Naive thymus-derived CD4-positive, alpha-beta T cell (primary cell): Measurements from ENCODE around the gene DACT2. TPM values are rescaled to one million over a fixed set of nuclear protein-coding genes. Genes with fewer than 3 reads are reported as not detected.
A peak's percentile ranks its signal among the peaks of the same experiment; 100 is the strongest.
"Not testable (repeated sequence)": the region's sequence is repeated elsewhere in the genome, so short reads cannot be mapped to it uniquely, and the experiment has no call there.

Source experiments
- ATAC-seq: fragments of 150-1000 bp; cut with Tn5 transposase; 2 replicates; pipeline ENCODE4 v1.10.0; 2021; ENCODE audit warnings: mild to moderate bottlenecking, moderate library complexity
- CTCF ChIA-PET: fragments of 350-600 bp; sonication (Branson Sonifier 250); formaldehyde crosslinking; loops from one replicate; lab custom pipeline; 2021; ENCODE audit warnings: antibody characterized with exemption; lab: Charles Lee
- POLR2A ChIA-PET: fragments of 350-600 bp; sonication (Branson Sonifier 250); formaldehyde crosslinking; loops from one replicate; lab custom pipeline; 2021; ENCODE audit warnings: antibody characterized with exemption, inconsistent platforms; lab: Charles Lee
- DNase-seq, 9 donors: peaks; one replicate each; pipeline versions ENCODE4 v3.0.0 to v3.0.0-alpha.2; 2020 to 2022; ENCODE audit warnings: mixed read lengths in 1 of 9
- H3K27ac ChIP-seq: one replicate; pipeline ENCODE4 v1.7.0; 2013; ENCODE audit warnings: mild to moderate bottlenecking, low read depth, low read length, moderate library complexity
- H3K27me3 ChIP-seq, 2 donors: one replicate each; pipeline ENCODE4 v1.7.0; 2013; ENCODE audit warnings: low read length in 2 of 2, mild to moderate bottlenecking in 2 of 2, moderate library complexity in 2 of 2; ENCODE audit not compliant: control insufficient read depth in 2 of 2, insufficient read depth in 2 of 2
- H3K36me3 ChIP-seq, 3 experiments: 1 replicate in 2 of 3; 2 replicates in 1 of 3; pipeline ENCODE4 v1.7.0; 2013; ENCODE audit warnings: low read length in 3 of 3, mild to moderate bottlenecking in 3 of 3, moderate library complexity in 1 of 3; ENCODE audit not compliant: insufficient read depth in 3 of 3, control insufficient read depth in 2 of 3
- H3K4me1 ChIP-seq, 2 donors: one replicate each; pipeline ENCODE4 v1.7.0; 2013; ENCODE audit warnings: low read length in 2 of 2, mild to moderate bottlenecking in 2 of 2, moderate library complexity in 1 of 2; ENCODE audit not compliant: control insufficient read depth in 2 of 2, insufficient read depth in 2 of 2
- H3K4me3 ChIP-seq: 2 replicates; pipeline ENCODE4 v1.7.0; 2013; ENCODE audit warnings: mild to moderate bottlenecking, low read length
- H3K9me3 ChIP-seq, 3 experiments: 1 replicate in 2 of 3; 2 replicates in 1 of 3; pipeline ENCODE4 v1.7.0; 2013; ENCODE audit warnings: low read length in 3 of 3; ENCODE audit not compliant: control insufficient read depth in 2 of 3
- H3K27ac Mint-ChIP-seq, 9 donors: one replicate each; pipeline ENCODE4 v1.8.0; 2020 to 2022; ENCODE audit warnings: mixed read lengths in 9 of 9, mild to moderate bottlenecking in 8 of 9, moderate library complexity in 5 of 9, inconsistent platforms in 2 of 9
- H3K27me3 Mint-ChIP-seq, 5 donors: one replicate each; pipeline ENCODE4 v1.8.0; 2021 to 2022; ENCODE audit warnings: mixed read lengths in 5 of 5, mild to moderate bottlenecking in 1 of 5
- H3K36me3 Mint-ChIP-seq, 5 donors: one replicate each; pipeline ENCODE4 v1.8.0; 2020 to 2022; ENCODE audit warnings: mixed read lengths in 5 of 5, mild to moderate bottlenecking in 3 of 5, inconsistent platforms in 1 of 5
- H3K4me1 Mint-ChIP-seq, 7 donors: one replicate each; pipeline ENCODE4 v1.8.0; 2020 to 2022; ENCODE audit warnings: mixed read lengths in 7 of 7, mild to moderate bottlenecking in 3 of 7, inconsistent platforms in 1 of 7
- H3K4me3 Mint-ChIP-seq, 10 donors: one replicate each; pipeline ENCODE4 v1.8.0; 2020 to 2022; ENCODE audit warnings: mild to moderate bottlenecking in 10 of 10, mixed read lengths in 10 of 10, moderate library complexity in 6 of 10, inconsistent platforms in 2 of 10
- H3K9me3 Mint-ChIP-seq, 11 donors: one replicate each; pipeline ENCODE4 v1.8.0; 2020 to 2022; ENCODE audit warnings: mixed read lengths in 11 of 11, mild to moderate bottlenecking in 4 of 11, inconsistent platforms in 1 of 11, moderate library complexity in 1 of 11
- intact Hi-C, 2 donors: fragments of 100-400 bp; cut with micrococcal nuclease; formaldehyde crosslinking; loops; one replicate each; pipeline ENCODE4 v1.15.1; 2023
- polyA plus RNA-seq, 2 donors: library from polyadenylated mRNA; unstranded; fragments of 300-500 nt; fragmentation: Illumina TruSeq; gene quantifications; one replicate each; pipeline ENCODE4 v1.2.3, GENCODE V29; 2021
- total RNA-seq, 6 experiments: library from RNA in 5 of 6; stranded (reverse) in 5 of 6; gene quantifications; 1 replicate in 5 of 6; 2 replicates in 1 of 6; pipeline ENCODE4 v1.2.3 and lab custom pipeline; 2021 to 2026

DACT2 gene
- total and polyA plus RNA-seq, 7 experiments from 2014 or later: 0.65 TPM; not detected in 6

DNA sequence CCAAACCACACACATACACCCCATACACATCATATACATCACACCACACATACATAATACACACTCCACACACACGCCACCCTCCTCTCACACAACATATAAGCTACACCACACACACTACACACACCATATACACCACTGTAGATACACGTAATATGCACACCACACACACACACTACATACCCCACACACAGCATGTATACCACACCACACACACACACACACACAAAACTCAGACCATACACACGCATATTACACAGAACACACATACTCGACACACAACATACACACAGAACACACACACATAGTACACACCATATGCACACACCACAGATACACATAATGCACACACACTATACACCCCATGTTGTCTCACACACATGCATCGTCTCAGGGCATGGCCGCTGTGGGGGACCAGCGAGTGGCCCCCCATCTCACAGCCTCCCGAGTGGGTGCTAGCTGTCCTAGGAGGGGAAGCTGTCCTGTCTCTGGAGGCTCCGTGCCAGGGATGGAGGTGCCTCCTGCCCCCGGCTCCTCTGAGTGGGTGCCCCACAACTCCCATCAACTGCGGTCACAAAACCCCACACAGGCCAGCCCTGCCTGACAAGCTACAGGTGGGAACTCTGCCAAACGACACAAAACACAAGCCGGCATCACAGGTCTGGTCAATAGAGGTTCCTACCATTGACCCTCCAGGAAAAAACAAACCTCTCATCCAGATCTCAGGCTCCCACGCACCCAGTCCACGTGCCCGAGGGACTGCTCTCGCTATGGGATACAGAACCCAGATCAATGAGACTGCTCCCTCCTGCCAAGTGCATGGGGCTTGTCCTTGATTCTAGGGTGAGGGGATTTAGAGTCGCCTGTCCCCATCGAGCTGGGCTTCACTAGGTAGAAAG is 49.1 kb downstream of the DACT2 start:
- Mint-ChIP-seq H3K4me3 (no peak overlapping the region), H3K36me3 (no peaks in the 10 kb centered on the region), H3K27ac (no peak overlapping the region), H3K9me3 (peaks cover 0 to 4% (median 0%) of the 10 kb centered on the region in 11 donors), H3K27me3 (peaks cover 6 to 39% (median 16%) of the 10 kb centered on the region in 5 donors), H3K4me1 (no peaks in the 10 kb centered on the region)
- Histone ChIP-seq H3K36me3 (no peaks in the 10 kb centered on the region), H3K27ac (no peak overlapping the region), H3K27me3 (no peaks in the 10 kb centered on the region), H3K9me3 (no peaks in the 10 kb centered on the region), H3K4me3 (no peak overlapping the region), H3K4me1 (no peaks in the 10 kb centered on the region)
- DNase-seq: no peak
- POLR2A ChIA-PET: no interaction called here
- CTCF ChIA-PET: no interaction called here
- intact Hi-C loops: no loop called here
- peak; percentile 25 for ATAC-seq

DNA sequence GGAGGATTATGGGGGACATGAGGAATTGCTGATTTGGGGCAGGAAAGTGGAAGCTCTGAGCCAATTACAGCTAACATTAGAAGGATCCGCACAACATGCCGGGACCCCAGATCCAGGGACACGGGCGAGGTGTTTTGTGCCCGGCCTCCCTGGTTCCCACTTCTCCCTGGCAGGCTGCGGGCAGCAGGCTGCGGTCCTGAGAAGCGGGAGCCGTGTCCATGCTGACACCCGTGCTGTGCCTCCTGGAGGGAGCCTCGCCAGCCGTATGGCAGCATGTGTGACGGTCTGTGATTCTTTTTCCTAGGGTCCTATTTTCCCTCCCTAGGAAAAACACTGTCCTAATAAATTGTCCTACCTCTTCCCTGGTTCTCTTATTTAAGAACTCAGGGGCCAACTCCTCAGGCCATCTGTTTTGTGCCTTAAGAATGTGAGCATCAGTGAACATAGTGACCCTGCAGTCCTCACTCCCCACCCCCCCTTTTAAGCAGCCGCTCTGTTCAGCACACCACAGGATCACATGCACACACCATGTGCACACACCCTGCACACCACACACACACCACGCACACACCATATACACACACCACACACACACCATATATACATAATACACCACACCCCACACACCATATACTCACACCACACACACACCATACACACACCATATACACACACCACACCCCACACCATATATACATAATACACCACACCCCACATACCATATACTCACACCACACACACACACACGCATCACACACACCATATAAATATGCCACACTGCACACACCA is 49.9 kb downstream of the DACT2 start:
- H3K9me3 ChIP-seq: no peaks in the 10 kb centered on the region
- H3K4me1 ChIP-seq: no peaks in the 10 kb centered on the region
- peaks cover 5 to 32% (median 11%) of the 10 kb centered on the region in 5 donors for H3K27me3 Mint-ChIP-seq
- no peak for DNase-seq
- no peak overlapping the region for H3K4me3 ChIP-seq
- no peaks in the 10 kb centered on the region for H3K36me3 Mint-ChIP-seq
- intact Hi-C loops: no loop called here
- H3K27me3 ChIP-seq: no peaks in the 10 kb centered on the region
- no peak overlapping the region for H3K27ac ChIP-seq
- H3K36me3 ChIP-seq: no peaks in the 10 kb centered on the region
- no peaks in the 10 kb centered on the region for H3K4me1 Mint-ChIP-seq
- H3K27ac Mint-ChIP-seq: no peak overlapping the region
- H3K4me3 Mint-ChIP-seq: no peak overlapping the region
- H3K9me3 Mint-ChIP-seq: peaks cover 0 to 4% (median 0%) of the 10 kb centered on the region in 11 donors
- ChIA-PET CTCF (no interaction called here), POLR2A (interaction anchor here (0.7 kb wide), 1 partner anchor 1032 kb away, joined by 5 read pairs; no protein-coding TSS in a partner anchor)
- ATAC-seq: no peak

DNA sequence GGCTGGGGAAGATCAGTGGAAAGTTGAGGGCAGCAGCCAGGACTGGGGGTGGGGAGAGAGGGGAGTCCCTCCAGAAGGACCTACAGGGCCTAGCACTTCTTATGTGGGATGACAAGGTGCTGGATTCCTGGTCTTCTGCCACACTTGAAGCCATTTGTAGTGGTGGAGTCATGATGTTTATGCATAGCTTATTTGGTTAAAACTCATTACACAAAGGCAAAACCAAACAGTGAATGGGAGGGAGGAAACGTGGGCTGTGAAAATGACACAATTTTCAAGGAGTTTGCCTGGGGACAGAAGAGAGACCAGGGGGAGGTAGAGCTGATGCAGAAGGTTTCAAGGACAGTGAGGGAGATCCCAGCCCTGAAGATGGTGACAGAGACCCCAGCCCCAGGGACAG is 50.8 kb downstream of the DACT2 start:
- no peaks in the 10 kb centered on the region for H3K36me3 ChIP-seq
- DNase-seq (no peak), ATAC-seq (no peak)
- intact Hi-C loops: no loop called here
- ChIA-PET CTCF (no interaction called here), POLR2A (no interaction called here)
- Mint-ChIP-seq H3K36me3 (no peaks in the 10 kb centered on the region), H3K4me3 (no peak overlapping the region), H3K4me1 (no peaks in the 10 kb centered on the region), H3K27ac (no peak overlapping the region), H3K27me3 (peaks cover 0 to 32% (median 9%) of the 10 kb centered on the region in 5 donors), H3K9me3 (peaks cover 0 to 4% (median 0%) of the 10 kb centered on the region in 11 donors)
- H3K4me3 ChIP-seq: no peak overlapping the region
- H3K4me1 ChIP-seq: no peaks in the 10 kb centered on the region
- H3K9me3 ChIP-seq: no peaks in the 10 kb centered on the region
- no peaks in the 10 kb centered on the region for H3K27me3 ChIP-seq
- no peak overlapping the region for H3K27ac ChIP-seq

DNA sequence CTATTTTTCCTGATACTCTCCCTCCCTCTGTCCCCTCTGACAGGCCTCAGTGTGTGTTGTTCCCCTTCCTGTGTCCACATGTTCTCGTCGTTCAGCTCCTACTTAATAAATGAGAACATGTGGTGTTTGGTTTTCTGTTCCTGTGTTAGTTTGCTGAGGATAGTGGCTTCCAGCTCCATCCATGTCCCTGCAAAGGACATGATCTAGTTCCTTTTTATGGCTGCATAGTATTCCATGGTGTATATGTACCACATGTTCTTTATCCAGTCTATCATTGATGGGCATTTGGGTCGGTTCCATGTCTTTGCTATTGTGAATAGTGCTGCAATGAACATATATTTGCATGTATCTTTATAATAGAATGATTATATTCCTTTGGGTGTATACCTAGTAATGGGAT is 51.8 kb downstream of the DACT2 start:
- ATAC-seq, H3K27ac Mint-ChIP-seq, intact Hi-C loops, CTCF ChIA-PET, POLR2A ChIA-PET, DNase-seq, H3K9me3 ChIP-seq, H3K9me3 Mint-ChIP-seq, H3K27me3 ChIP-seq, H3K4me1 ChIP-seq, H3K36me3 Mint-ChIP-seq, H3K36me3 ChIP-seq, H3K4me1 Mint-ChIP-seq, H3K4me3 Mint-ChIP-seq, H3K27ac ChIP-seq, H3K4me3 ChIP-seq: not testable (repeated sequence)
- peaks cover 0 to 24% (median 6%) of the 10 kb centered on the region in 5 donors for H3K27me3 Mint-ChIP-seq

DNA sequence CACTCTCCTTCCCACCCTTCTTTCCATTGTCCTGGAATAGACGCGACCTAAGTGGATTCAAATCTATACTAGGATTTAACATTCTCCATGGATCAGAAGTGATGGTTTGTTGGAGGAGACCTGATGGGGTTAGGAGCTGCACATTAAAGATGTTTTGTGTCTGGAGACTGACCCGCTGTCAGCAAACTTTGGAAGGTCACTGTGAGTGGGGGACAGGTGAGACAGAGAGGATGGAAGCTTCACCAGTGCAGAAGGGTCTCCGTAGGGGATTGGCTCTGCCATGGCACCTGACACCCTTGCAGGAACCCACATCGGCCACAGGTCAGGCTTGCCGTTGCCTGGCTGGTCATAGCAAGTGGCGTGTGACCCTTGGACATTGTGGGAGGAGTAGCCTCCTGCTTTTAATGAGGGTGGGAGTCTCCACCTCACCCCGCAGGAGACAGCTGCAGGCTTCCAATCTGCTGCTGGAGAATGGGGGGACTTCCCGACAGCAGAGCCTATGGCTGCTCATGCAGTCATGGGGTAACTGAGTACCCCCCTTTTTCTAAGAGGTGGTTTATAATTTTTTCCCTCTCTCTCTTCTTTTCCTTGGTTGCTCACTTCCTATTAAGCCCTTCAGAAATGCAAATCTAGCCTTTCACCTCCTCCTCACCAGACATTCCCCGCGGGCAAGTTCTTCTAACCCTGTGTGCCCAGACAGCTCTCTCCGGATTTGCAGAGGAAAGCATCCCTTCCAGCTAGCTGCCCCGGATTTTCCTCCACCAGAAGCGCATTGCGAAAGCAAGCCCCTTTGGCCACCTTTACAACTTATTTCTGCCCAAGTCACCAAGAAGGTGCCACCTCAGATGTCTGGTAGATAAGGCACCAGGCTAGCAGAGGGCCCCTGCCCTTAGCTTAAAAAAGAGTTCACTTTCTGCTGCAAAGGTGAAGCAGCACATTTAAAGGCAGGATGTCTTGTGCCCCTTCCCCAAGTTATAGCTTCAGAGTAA is 53.5 kb downstream of the DACT2 start:
- CTCF ChIA-PET: no interaction called here
- ATAC-seq (no peak), DNase-seq (no peak)
- no peak overlapping the region for H3K27ac Mint-ChIP-seq
- H3K9me3 Mint-ChIP-seq: peaks cover 0 to 4% (median 0%) of the 10 kb centered on the region in 11 donors
- peaks cover 0 to 16% (median 1%) of the 10 kb centered on the region in 5 donors for H3K27me3 Mint-ChIP-seq
- intact Hi-C loops: no loop called here
- no peaks in the 10 kb centered on the region for H3K4me1 Mint-ChIP-seq
- H3K4me3 Mint-ChIP-seq: no peak overlapping the region
- no peaks in the 10 kb centered on the region for H3K27me3 ChIP-seq
- no peak overlapping the region for H3K27ac ChIP-seq
- H3K36me3 ChIP-seq: no peaks in the 10 kb centered on the region
- POLR2A ChIA-PET: no interaction called here
- H3K9me3 ChIP-seq: no peaks in the 10 kb centered on the region
- H3K4me1 ChIP-seq: no peaks in the 10 kb centered on the region
- H3K4me3 ChIP-seq: no peak overlapping the region
- H3K36me3 Mint-ChIP-seq: no peaks in the 10 kb centered on the region

DNA sequence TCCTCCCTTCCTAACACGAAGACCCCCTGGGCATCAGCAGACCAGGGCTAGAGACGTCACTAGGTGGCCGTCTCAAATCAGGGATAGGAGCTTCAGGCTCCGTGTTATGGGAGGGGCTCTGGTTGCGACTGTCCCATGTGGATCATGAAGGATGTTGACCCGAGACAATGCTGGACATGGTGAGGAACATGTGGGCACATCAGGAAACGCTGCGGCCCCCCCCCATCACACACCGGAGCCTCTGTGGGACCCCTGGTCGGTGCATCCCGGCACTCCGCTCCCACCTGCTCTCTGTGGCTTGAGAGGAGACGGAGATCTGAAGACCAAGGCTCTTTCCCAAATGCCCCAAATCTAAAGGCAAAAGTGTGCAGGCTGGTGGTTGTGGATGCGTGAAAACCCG is 54.2 kb downstream of the DACT2 start:
- CTCF ChIA-PET: no interaction called here
- Mint-ChIP-seq H3K4me3 (no peak overlapping the region), H3K36me3 (no peaks in the 10 kb centered on the region), H3K4me1 (no peaks in the 10 kb centered on the region), H3K27me3 (peaks cover 0 to 16% (median 6%) of the 10 kb centered on the region in 5 donors), H3K27ac (no peak overlapping the region), H3K9me3 (peaks cover 0 to 4% (median 0%) of the 10 kb centered on the region in 11 donors)
- intact Hi-C loops: no loop called here
- H3K27ac ChIP-seq: no peak overlapping the region
- no peaks in the 10 kb centered on the region for H3K27me3 ChIP-seq
- H3K4me1 ChIP-seq: no peaks in the 10 kb centered on the region
- H3K9me3 ChIP-seq: no peaks in the 10 kb centered on the region
- POLR2A ChIA-PET: no interaction called here
- ATAC-seq (no peak), DNase-seq (no peak)
- no peak overlapping the region for H3K4me3 ChIP-seq
- H3K36me3 ChIP-seq: no peaks in the 10 kb centered on the region
